ENCODE results near the gene USP37.

GRCh38 chr2:218605432-218605831 lies 37.3 kb upstream of the USP37 start:
- TF ChIP-seq EZH2 (IDR thresholded peaks at IDR 0.05; ENCODE audit: low read length, unreplicated experiment) (no peak), EZH2phosphoT487 (IDR thresholded peaks at IDR 0.05; ENCODE audit: borderline replicate concordance, low read length) (no peak)
- TF ChIP-seq, protein P1, sequence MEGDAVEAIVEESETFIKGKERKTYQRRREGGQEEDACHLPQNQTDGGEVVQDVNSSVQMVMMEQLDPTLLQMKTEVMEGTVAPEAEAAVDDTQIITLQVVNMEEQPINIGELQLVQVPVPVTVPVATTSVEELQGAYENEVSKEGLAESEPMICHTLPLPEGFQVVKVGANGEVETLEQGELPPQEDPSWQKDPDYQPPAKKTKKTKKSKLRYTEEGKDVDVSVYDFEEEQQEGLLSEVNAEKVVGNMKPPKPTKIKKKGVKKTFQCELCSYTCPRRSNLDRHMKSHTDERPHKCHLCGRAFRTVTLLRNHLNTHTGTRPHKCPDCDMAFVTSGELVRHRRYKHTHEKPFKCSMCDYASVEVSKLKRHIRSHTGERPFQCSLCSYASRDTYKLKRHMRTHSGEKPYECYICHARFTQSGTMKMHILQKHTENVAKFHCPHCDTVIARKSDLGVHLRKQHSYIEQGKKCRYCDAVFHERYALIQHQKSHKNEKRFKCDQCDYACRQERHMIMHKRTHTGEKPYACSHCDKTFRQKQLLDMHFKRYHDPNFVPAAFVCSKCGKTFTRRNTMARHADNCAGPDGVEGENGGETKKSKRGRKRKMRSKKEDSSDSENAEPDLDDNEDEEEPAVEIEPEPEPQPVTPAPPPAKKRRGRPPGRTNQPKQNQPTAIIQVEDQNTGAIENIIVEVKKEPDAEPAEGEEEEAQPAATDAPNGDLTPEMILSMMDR (conservative IDR thresholded peaks at IDR 0.05; ENCODE audit: low read depth, low read length), result no peak
